ENCODE results near the gene EHD4.

- TF ChIP-seq, protein P1, sequence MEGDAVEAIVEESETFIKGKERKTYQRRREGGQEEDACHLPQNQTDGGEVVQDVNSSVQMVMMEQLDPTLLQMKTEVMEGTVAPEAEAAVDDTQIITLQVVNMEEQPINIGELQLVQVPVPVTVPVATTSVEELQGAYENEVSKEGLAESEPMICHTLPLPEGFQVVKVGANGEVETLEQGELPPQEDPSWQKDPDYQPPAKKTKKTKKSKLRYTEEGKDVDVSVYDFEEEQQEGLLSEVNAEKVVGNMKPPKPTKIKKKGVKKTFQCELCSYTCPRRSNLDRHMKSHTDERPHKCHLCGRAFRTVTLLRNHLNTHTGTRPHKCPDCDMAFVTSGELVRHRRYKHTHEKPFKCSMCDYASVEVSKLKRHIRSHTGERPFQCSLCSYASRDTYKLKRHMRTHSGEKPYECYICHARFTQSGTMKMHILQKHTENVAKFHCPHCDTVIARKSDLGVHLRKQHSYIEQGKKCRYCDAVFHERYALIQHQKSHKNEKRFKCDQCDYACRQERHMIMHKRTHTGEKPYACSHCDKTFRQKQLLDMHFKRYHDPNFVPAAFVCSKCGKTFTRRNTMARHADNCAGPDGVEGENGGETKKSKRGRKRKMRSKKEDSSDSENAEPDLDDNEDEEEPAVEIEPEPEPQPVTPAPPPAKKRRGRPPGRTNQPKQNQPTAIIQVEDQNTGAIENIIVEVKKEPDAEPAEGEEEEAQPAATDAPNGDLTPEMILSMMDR (tag by site-specific recombination; IDR thresholded peaks at IDR 0.05), result no peak
- TF ChIP-seq TCF7L2 (IDR thresholded peaks at IDR 0.05; ENCODE audit: borderline replicate concordance, low read depth, low read length) (no peak), ZNF530 (tag by site-specific recombination; IDR thresholded peaks at IDR 0.05; ENCODE audit: low read depth) (no peak), ZNF274 (IDR thresholded peaks at IDR 0.05; ENCODE audit: low read length) (no peak), ZNF274 (tag by site-specific recombination; IDR thresholded peaks at IDR 0.05; ENCODE audit: borderline replicate concordance) (no peak), ZBTB21 (tag by site-specific recombination; IDR thresholded peaks at IDR 0.05) (no peak), ZNF596 (tag by site-specific recombination; IDR thresholded peaks at IDR 0.05) (no peak), KLF16 (tag by site-specific recombination; IDR thresholded peaks at IDR 0.05) (no peak), ZNF501 (tag by site-specific recombination; IDR thresholded peaks at IDR 0.05) (no peak), YY1 (tag by site-specific recombination; IDR thresholded peaks at IDR 0.05) (no peak), ZSCAN16 (tag by site-specific recombination; IDR thresholded peaks at IDR 0.05) (no peak), ZNF292 (tag by site-specific recombination; IDR thresholded peaks at IDR 0.05; ENCODE audit: borderline replicate concordance, low read depth) (no peak), ZNF626 (tag by site-specific recombination; IDR thresholded peaks at IDR 0.05) (no peak), ZNF174 (tag by site-specific recombination; IDR thresholded peaks at IDR 0.05) (no peak)
Observed at GRCh38 chr15:42009474-42009873, 37.1 kb upstream of the EHD4 start.

Data from HEK293 (cell line).